PC-3 (cell line): ENCODE measurements around the gene BACE2. TPM values are rescaled to one million over a fixed set of nuclear protein-coding genes. Genes with fewer than 3 reads are reported as not detected.

Source experiments
- ATAC-seq: fragments of 200-7000 bp; cut with Tn5 transposase; 2 replicates; pipeline ENCODE4 v1.9.1; 2020; ENCODE audit warnings: mild to moderate bottlenecking, moderate library complexity
- BruUV-seq: library from RNA; stranded (reverse); fragments of 400-500 nt; replicated peaks from 2 replicates; lab custom pipeline; 2021; lab: Mats Ljungman, UMichigan
- CTCF ChIA-PET: fragments of 300-600 bp; sonication (Branson Sonifier 250); formaldehyde crosslinking; loops from one replicate; lab custom pipeline; 2022; ENCODE audit warnings: antibody characterized with exemption; lab: Charles Lee
- POLR2A ChIA-PET: fragments of 300-600 bp; sonication (Branson Sonifier 250); formaldehyde crosslinking; loops from one replicate; lab custom pipeline; 2022; ENCODE audit warnings: antibody characterized with exemption; ENCODE audit not compliant: unreplicated experiment; lab: Charles Lee
- DNase-seq: peaks from one replicate; pipeline ENCODE4 v3.0.0-alpha.2; 2015
- H2AFZ ChIP-seq: fragments of 300-600 bp; sonication (generic); 2 replicates; pipeline ENCODE4 v1.6.0; 2016; ENCODE audit warnings: antibody characterized with exemption, low read length
- H3F3A ChIP-seq: fragments of 300-600 bp; sonication (generic); one replicate; pipeline ENCODE4 v1.6.0; 2017; ENCODE audit warnings: antibody characterized with exemption, low read length, control low read depth, mild to moderate bottlenecking; ENCODE audit not compliant: unreplicated experiment
- H3K27ac ChIP-seq: fragments of 300-600 bp; sonication (generic); 2 replicates; pipeline ENCODE4 v1.5.1; 2016; ENCODE audit warnings: mild to moderate bottlenecking, low read length
- H3K27me3 ChIP-seq: fragments of 300-600 bp; sonication (generic); 2 replicates; pipeline ENCODE4 v1.6.1; 2016; ENCODE audit warnings: low read length, mixed read lengths
- H3K36me3 ChIP-seq: fragments of 300-600 bp; sonication (generic); 2 replicates; pipeline ENCODE4 v1.6.1; 2016; ENCODE audit warnings: low read depth, mixed run types, low read length, mixed read lengths
- H3K4me1 ChIP-seq: fragments of 300-600 bp; sonication (generic); 2 replicates; pipeline ENCODE4 v1.5.1; 2016; ENCODE audit warnings: low read length; ENCODE audit not compliant: insufficient read depth
- H3K4me2 ChIP-seq: fragments of 300-600 bp; sonication (generic); 2 replicates; pipeline ENCODE4 v1.6.0; 2016; ENCODE audit warnings: low read length
- H3K4me3 ChIP-seq: fragments of 300-600 bp; sonication (generic); 2 replicates; pipeline ENCODE4 v1.5.1; 2016; ENCODE audit warnings: mild to moderate bottlenecking, low read length, mixed read lengths
- H3K79me2 ChIP-seq: fragments of 300-600 bp; sonication (generic); 2 replicates; pipeline ENCODE4 v1.6.1; 2017; ENCODE audit warnings: low read length, mixed read lengths
- H3K9ac ChIP-seq: fragments of 300-600 bp; sonication (generic); 2 replicates; pipeline ENCODE4 v1.6.0; 2016; ENCODE audit warnings: mild to moderate bottlenecking, low read length
- H3K9me2 ChIP-seq: fragments of 300-600 bp; sonication (generic); replicated peaks from 2 replicates; pipeline ENCODE4 v1.6.1; 2016; ENCODE audit warnings: mixed run types, low read length, mixed read lengths
- H3K9me3 ChIP-seq: fragments of 300-600 bp; sonication (generic); 2 replicates; pipeline ENCODE4 v1.6.1; 2016; ENCODE audit warnings: low read length, mixed read lengths
- H4K20me1 ChIP-seq: fragments of 300-600 bp; sonication (generic); 2 replicates; pipeline ENCODE4 v1.6.1; 2016; ENCODE audit warnings: low read length, mixed read lengths
- EZH2 ChIP-seq: fragments of 300-600 bp; sonication (generic); IDR thresholded peaks from one replicate; pipeline ENCODE4 v1.6.1; 2017; ENCODE audit warnings: antibody characterized with exemption, mild to moderate bottlenecking, low read length; ENCODE audit not compliant: unreplicated experiment
- EZH2phosphoT487 ChIP-seq: fragments of 300-600 bp; sonication (generic); IDR thresholded peaks from 2 replicates; pipeline ENCODE4 v1.6.1; 2018; ENCODE audit warnings: mild to moderate bottlenecking, antibody characterized with exemption, low read length, borderline replicate concordance
- intact Hi-C: fragments of 100-400 bp; cut with micrococcal nuclease; formaldehyde crosslinking; loops from 2 replicates; pipeline ENCODE4 v1.9.0; 2023
- total RNA-seq: library from RNA; depleted of rRNA; stranded (reverse); fragments of >200 nt; gene quantifications from 2 replicates; pipeline ENCODE4 v1.2.3, GENCODE V29; 2014
- TF ChIP-seq, protein P1 (sequence below): fragments of 300-600 bp; sonication (generic); conservative IDR thresholded peaks from 2 replicates; pipeline ENCODE4 v1.5.1; 2017; ENCODE audit warnings: antibody characterized with exemption, low read depth, mild to moderate bottlenecking, low read length

Gene BACE2
- total RNA-seq, 1 experiment from 2014 or later: 89.2 TPM

- ChIA-PET POLR2A (no interaction called here), CTCF (no interaction called here)
- Histone ChIP-seq H3K9me2 (no peaks in the 10 kb centered on the region), H3K27me3 (0 out of 2 replicates have a peak, but pooled peaks cover 3% of the 10 kb centered on the region), H4K20me1 (no peaks in the 10 kb centered on the region), H2AFZ (no peak overlapping the region), H3K9ac (no peak overlapping the region), H3K9me3 (no peaks in the 10 kb centered on the region; the same call in 1 of the 2 replicates), H3K4me3 (no peak overlapping the region), H3K4me2 (no peak overlapping the region), H3K36me3 (no peaks in the 10 kb centered on the region), H3K4me1 (no peaks in the 10 kb centered on the region), H3K79me2 (no peaks in the 10 kb centered on the region), H3F3A (no peaks in the 10 kb centered on the region), H3K27ac (no peak overlapping the region)
- TF ChIP-seq EZH2phosphoT487 (no peak), EZH2 (no peak)
- TF ChIP-seq, protein P1, sequence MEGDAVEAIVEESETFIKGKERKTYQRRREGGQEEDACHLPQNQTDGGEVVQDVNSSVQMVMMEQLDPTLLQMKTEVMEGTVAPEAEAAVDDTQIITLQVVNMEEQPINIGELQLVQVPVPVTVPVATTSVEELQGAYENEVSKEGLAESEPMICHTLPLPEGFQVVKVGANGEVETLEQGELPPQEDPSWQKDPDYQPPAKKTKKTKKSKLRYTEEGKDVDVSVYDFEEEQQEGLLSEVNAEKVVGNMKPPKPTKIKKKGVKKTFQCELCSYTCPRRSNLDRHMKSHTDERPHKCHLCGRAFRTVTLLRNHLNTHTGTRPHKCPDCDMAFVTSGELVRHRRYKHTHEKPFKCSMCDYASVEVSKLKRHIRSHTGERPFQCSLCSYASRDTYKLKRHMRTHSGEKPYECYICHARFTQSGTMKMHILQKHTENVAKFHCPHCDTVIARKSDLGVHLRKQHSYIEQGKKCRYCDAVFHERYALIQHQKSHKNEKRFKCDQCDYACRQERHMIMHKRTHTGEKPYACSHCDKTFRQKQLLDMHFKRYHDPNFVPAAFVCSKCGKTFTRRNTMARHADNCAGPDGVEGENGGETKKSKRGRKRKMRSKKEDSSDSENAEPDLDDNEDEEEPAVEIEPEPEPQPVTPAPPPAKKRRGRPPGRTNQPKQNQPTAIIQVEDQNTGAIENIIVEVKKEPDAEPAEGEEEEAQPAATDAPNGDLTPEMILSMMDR: no peak
- BruUV-seq: no TSS peak
- intact Hi-C loops: no loop called here
- no peak for ATAC-seq
- DNase-seq: no peak
Observed at GRCh38 chr21:41148798-41149197, 19.2 kb upstream of the BACE2 start.

DNA sequence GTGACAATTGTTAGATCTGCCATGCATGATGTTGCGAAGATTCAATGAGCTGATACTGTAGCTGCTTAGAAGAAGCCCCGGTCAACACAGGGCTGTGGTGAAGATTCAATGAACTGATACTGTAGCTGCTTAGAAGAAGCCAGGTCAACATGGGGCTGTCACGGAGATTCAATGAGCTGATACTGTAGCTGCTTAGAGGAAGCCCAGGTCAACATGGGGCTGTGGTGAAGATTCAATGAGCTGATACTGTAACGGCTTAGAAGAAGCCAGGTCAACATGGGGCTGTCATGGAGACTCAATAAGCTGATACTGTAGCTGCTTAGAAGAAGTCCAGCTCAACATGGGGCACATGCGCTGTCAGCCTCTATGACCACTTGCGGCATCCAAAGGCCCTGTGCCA lies 18.8 kb upstream of the BACE2 start:
- no peaks in the 10 kb centered on the region for H4K20me1 ChIP-seq
- no peaks in the 10 kb centered on the region for H3K36me3 ChIP-seq
- ChIA-PET CTCF (no interaction called here), POLR2A (no interaction called here)
- H3K9ac ChIP-seq: no peak overlapping the region
- H3K4me2 ChIP-seq: no peak overlapping the region
- BruUV-seq: no TSS peak
- no peaks in the 10 kb centered on the region for H3F3A ChIP-seq
- no peaks in the 10 kb centered on the region for H3K4me1 ChIP-seq
- no peak overlapping the region for H3K27ac ChIP-seq
- intact Hi-C loops: no loop called here
- DNase-seq (no peak), ATAC-seq (no peak)
- 0 out of 2 replicates have a peak, but pooled peaks cover 3% of the 10 kb centered on the region for H3K27me3 ChIP-seq
- no peaks in the 10 kb centered on the region; the same call in 1 of the 2 replicates for H3K9me3 ChIP-seq
- no peaks in the 10 kb centered on the region for H3K9me2 ChIP-seq
- no peak overlapping the region for H3K4me3 ChIP-seq
- no peak overlapping the region for H2AFZ ChIP-seq
- TF ChIP-seq EZH2: no peak
- TF ChIP-seq, protein P1: no peak
- TF ChIP-seq EZH2phosphoT487: no peak
- H3K79me2 ChIP-seq: no peaks in the 10 kb centered on the region

- no peak overlapping the region for H2AFZ ChIP-seq
- intact Hi-C loops: no loop called here
- TF ChIP-seq EZH2phosphoT487: no peak
- TF ChIP-seq EZH2: no peak
- TF ChIP-seq, protein P1: no peak
- H3K9me2 ChIP-seq: no peaks in the 10 kb centered on the region
- H3K9me3 ChIP-seq: no peaks in the 10 kb centered on the region; the same call in 1 of the 2 replicates
- 0 out of 2 replicates have a peak, but pooled peaks cover 3% of the 10 kb centered on the region for H3K27me3 ChIP-seq
- DNase-seq: no peak
- H4K20me1 ChIP-seq: no peaks in the 10 kb centered on the region
- H3K27ac ChIP-seq: no peak overlapping the region
- CTCF ChIA-PET: no interaction called here
- no peaks in the 10 kb centered on the region for H3K4me1 ChIP-seq
- POLR2A ChIA-PET: no interaction called here
- H3K9ac ChIP-seq: no peak overlapping the region
- no peaks in the 10 kb centered on the region for H3K79me2 ChIP-seq
- no TSS peak for BruUV-seq
- no peaks in the 10 kb centered on the region for H3K36me3 ChIP-seq
- no peak overlapping the region for H3K4me2 ChIP-seq
- H3K4me3 ChIP-seq: no peak overlapping the region
- ATAC-seq: no peak
- no peaks in the 10 kb centered on the region for H3F3A ChIP-seq
Observed at GRCh38 chr21:41152147-41152546, 15.8 kb upstream of the BACE2 start.
